Tibial nerve (tissue), 4 donors: ENCODE data around the gene MEAF6. TPM values are rescaled to one million over a fixed set of nuclear protein-coding genes. Genes with fewer than 3 reads are reported as not detected.

Experiments
- DNase-seq, 2 donors: peaks; one replicate each; pipeline ENCODE4 v3.0.0-alpha.2; 2019; ENCODE audit warnings: low spot score in 2 of 2
- H3K27ac ChIP-seq, 4 donors: fragments of 200-600 bp; sonication (generic) in 3 of 4; one replicate each; pipeline ENCODE4 v1.5.1; 2017 to 2019; ENCODE audit warnings: mild to moderate bottlenecking in 1 of 4
- H3K27me3 ChIP-seq, 2 donors: fragments of 200-600 bp; sonication (generic) in 1 of 2; one replicate each; pipeline versions ENCODE4 v1.5.1 to v1.6.0; 2017 to 2019
- H3K36me3 ChIP-seq, 3 donors: fragments of 200-600 bp; sonication (generic); one replicate each; pipeline ENCODE4 v1.5.1; 2018 to 2019
- H3K4me1 ChIP-seq, 4 donors: fragments of 200-600 bp; sonication (generic) in 3 of 4; one replicate each; pipeline ENCODE4 v1.5.1; 2017 to 2019
- H3K4me3 ChIP-seq, 4 donors: fragments of 200-600 bp; sonication (generic) in 3 of 4; one replicate each; pipeline ENCODE4 v1.5.1; 2017 to 2019; ENCODE audit warnings: mild to moderate bottlenecking in 1 of 4, moderate library complexity in 1 of 4
- H3K9me3 ChIP-seq, 4 donors: fragments of 200-600 bp; sonication (generic) in 3 of 4; one replicate each; pipeline ENCODE4 v1.5.1; 2017 to 2019
- EP300 ChIP-seq, 2 donors: sonication (generic); formaldehyde crosslinking; IDR thresholded peaks; one replicate each; pipeline ENCODE4 v1.6.1; 2017; ENCODE audit warnings: antibody characterized with exemption in 2 of 2, mild to moderate bottlenecking in 1 of 2
- POLR2A ChIP-seq, 2 donors: fragments of 450-650 bp; IDR thresholded peaks; one replicate each; pipeline ENCODE4 v1.6.1; 2017; ENCODE audit warnings: antibody characterized with exemption in 2 of 2, mild to moderate bottlenecking in 2 of 2, moderate library complexity in 2 of 2
- WGBS, 2 donors: methylation state at CpG; one replicate each; pipeline ENCODE4 v1.1.5; 2018; 5-methylcytosine and 5-hydroxymethylcytosine counted together
- total RNA-seq, 4 donors: library from RNA; depleted of rRNA; stranded (reverse); fragments of >200 nt; gene quantifications; one replicate each; pipeline ENCODE4 v1.1.0, GENCODE V29; 2016
- TF ChIP-seq, protein P1 (sequence below), 5 experiments: fragments of 200-600 bp in 3 of 5; fragments of 450-650 bp in 2 of 5; sonication (generic) in 3 of 5; IDR thresholded peaks; one replicate each; pipeline ENCODE4 v1.5.1; 2016 to 2019; ENCODE audit warnings: antibody characterized with exemption in 5 of 5, mild to moderate bottlenecking in 3 of 5, moderate library complexity in 2 of 5

The MEAF6 gene
- total RNA-seq, 4 donors from 2014 or later, result 33.3 to 59.4 (median 40.3) TPM

DNA sequence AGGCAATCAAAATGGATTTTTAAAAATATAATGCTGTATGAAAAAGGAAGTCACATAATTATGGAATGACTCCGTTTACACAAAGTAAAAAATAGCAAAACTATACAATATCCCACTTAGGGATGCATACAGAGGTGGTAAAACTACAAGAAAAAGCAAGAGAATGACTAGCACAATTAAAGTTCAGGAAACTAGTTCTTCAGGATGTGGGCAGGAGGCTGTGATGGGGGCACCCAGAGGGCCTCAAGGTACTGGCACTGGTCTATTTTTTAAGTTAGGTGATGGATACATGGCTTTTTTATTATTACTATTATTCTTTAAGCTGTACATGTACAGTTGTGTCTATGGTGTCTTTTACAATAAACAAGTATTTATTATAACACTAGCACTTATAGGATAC is 41.6 kb downstream of the MEAF6 start:
- peaks cover 3 to 65% (median 57%) of the 10 kb centered on the region in 4 donors for H3K4me1 ChIP-seq

DNA sequence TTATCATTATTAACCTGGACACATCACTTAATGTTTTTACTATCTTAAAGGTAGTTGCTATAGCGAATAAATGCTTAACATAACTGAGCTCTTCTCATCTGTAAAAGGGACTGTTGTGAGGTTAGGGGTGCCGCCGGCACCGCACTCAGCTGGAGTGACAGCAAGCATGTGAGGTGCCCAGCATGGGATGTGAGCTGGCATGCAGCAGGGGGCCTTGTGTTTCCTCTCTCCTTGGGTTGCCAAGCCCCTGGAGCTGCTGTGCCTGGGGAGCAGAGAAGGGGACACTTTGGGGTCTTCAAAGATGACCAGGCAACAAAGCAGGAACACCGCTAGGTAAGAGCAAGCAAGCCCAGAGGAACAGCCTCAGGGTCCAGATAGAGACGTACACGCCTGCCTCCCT is 42.3 kb downstream of the MEAF6 start:
- peaks cover 0 to 4% (median 0%) of the 10 kb centered on the region in 3 donors for H3K36me3 ChIP-seq
- no peaks in the 10 kb centered on the region for H3K27me3 ChIP-seq
- TF ChIP-seq, protein P1, sequence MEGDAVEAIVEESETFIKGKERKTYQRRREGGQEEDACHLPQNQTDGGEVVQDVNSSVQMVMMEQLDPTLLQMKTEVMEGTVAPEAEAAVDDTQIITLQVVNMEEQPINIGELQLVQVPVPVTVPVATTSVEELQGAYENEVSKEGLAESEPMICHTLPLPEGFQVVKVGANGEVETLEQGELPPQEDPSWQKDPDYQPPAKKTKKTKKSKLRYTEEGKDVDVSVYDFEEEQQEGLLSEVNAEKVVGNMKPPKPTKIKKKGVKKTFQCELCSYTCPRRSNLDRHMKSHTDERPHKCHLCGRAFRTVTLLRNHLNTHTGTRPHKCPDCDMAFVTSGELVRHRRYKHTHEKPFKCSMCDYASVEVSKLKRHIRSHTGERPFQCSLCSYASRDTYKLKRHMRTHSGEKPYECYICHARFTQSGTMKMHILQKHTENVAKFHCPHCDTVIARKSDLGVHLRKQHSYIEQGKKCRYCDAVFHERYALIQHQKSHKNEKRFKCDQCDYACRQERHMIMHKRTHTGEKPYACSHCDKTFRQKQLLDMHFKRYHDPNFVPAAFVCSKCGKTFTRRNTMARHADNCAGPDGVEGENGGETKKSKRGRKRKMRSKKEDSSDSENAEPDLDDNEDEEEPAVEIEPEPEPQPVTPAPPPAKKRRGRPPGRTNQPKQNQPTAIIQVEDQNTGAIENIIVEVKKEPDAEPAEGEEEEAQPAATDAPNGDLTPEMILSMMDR (IDR thresholded peaks at IDR 0.05), result no peak
- TF ChIP-seq EP300 (IDR thresholded peaks at IDR 0.05) (no peak), POLR2A (IDR thresholded peaks at IDR 0.05) (no peak)
- H3K27ac ChIP-seq, result peak overlapping the region; percentile 39 to 98 (median 90)
- no peaks in the 10 kb centered on the region for H3K9me3 ChIP-seq
- peaks cover 3 to 58% (median 49%) of the 10 kb centered on the region in 4 donors for H3K4me1 ChIP-seq
- DNase-seq, result no peak
- 68 to 77% methylated on average over 7 of the region's 7 CpGs for WGBS, 2 donors
- no peak overlapping the region for H3K4me3 ChIP-seq

More for the DNA sequence above, 41.6 kb downstream of the MEAF6 start:
- DNase-seq, result no peak
- no peaks in the 10 kb centered on the region for H3K9me3 ChIP-seq
- H3K27me3 ChIP-seq, result no peaks in the 10 kb centered on the region
- TF ChIP-seq, protein P1 (IDR thresholded peaks at IDR 0.05), result no peak
- TF ChIP-seq EP300 (IDR thresholded peaks at IDR 0.05), result no peak
- TF ChIP-seq POLR2A (IDR thresholded peaks at IDR 0.05), result no peak
- peak overlapping the region in 1 of 4 donors; percentile 93 for H3K4me3 ChIP-seq
- 60 to 83% methylated on average over 1 of the region's 1 CpG for WGBS, 2 donors
- peak overlapping the region in 2 of 4 donors; percentile 97 to 98 for H3K27ac ChIP-seq
- peaks cover 0 to 11% (median 0%) of the 10 kb centered on the region in 3 donors for H3K36me3 ChIP-seq

DNA sequence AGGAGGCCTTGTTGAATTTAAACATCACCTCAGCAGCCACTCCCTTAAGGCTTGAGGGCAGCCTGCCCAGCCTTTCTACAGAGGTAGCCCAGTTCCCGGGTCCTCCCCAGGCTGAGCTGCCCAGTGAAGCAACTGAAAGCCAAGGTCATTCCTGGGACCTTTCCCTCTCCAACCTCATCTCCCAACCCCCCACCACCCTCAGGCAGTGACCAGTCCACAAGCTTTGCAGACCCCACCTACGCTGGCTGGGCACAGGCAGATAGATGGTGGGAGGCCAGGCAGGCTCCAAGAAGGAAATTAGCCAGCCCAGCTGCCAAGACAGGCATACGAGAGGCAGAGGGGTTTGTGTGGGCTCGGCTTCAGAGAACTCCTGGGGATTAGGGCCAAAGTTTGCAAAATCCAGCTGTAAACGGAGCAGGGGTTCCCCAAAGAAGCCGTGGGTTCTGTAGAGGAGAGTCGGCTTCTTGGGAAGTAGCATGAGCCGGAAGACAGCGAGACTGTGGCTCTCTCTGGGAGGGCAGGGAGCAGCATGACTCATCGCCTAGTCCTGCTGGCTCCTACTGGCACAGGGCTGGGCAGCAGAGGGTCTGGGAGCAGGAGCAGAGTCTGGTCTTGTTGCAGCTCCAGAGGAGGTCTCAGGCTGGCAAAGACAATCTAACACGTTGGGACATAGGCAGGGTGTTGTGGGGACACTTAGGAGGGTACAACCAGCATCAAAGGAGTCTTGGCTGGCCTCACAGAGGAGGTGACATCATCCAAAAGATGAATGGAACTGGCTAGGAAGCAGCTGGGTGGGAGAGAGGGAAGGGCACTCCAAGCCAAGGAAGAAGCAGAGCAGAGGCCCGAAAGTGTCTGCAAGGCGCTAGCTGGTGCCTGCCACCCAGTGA is 43.0 kb downstream of the MEAF6 start:
- peak; percentile 51 to 57 for DNase-seq
- 12% methylated on average over 13 of the region's 13 CpGs for WGBS, 2 donors
- H3K4me3 ChIP-seq, result peak overlapping the region in 2 of 4 donors; percentile 7 to 32

DNA sequence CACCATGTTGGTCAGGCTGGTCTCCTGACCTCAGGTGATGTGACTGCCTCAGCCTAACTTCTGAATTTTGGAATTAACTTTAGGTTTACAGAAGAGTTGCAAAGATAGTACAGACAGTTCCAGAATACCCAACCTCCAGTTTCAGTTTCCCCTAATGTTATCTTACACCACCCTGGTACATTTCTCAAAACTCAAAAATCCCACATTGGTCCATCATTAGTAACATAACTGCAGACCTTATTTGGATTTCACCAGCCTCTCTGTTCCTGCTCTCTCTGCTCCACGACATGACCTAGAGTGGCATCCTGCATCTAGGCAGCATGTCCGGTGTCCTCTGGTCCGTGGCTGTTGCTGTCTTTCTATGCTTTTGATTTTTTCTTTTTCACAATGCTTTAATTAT is 45.2 kb downstream of the MEAF6 start:
- TF ChIP-seq, protein P1 (IDR thresholded peaks at IDR 0.05), result no peak
- TF ChIP-seq EP300 (IDR thresholded peaks at IDR 0.05), result no peak
- 74 to 83% methylated on average over 3 of the region's 3 CpGs for WGBS, 2 donors
- no peak overlapping the region for H3K27ac ChIP-seq

More for the DNA sequence above, 43.0 kb downstream of the MEAF6 start:
- Histone ChIP-seq H3K4me1 (peaks cover 3 to 51% (median 43%) of the 10 kb centered on the region in 4 donors), H3K9me3 (no peaks in the 10 kb centered on the region), H3K36me3 (no peaks in the 10 kb centered on the region), H3K27me3 (no peaks in the 10 kb centered on the region), H3K27ac (peak overlapping the region; percentile 39 to 98 (median 90))
- TF ChIP-seq EP300 (IDR thresholded peaks at IDR 0.05), result peak in 1 of 2 donors; percentile 62
- TF ChIP-seq POLR2A (IDR thresholded peaks at IDR 0.05), result peak in 1 of 2 donors; percentile 21
- TF ChIP-seq, protein P1 (IDR thresholded peaks at IDR 0.05), result no peak

DNA sequence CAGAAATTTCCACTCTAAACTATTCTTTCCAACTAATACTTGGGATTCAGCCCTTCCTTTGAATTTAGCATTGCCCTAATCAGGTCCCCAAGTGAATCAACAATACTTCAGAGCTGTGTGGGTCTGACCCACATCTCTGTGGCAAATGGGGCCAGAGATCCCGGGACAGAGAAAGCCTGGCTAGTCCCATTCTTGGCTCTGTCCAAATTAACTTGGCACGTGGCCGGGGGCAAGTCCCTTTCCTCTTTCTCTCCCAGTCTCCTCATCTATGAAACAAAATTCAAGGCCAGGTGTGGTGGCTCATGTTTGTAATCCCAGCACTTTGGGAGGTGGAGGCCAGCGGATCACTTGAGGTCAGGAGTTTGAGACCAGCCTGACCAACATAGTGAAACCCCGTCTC is 46.5 kb downstream of the MEAF6 start:
- H3K4me3 ChIP-seq, result no peak overlapping the region
- no peaks in the 10 kb centered on the region for H3K27me3 ChIP-seq
- TF ChIP-seq POLR2A (IDR thresholded peaks at IDR 0.05) (no peak), EP300 (IDR thresholded peaks at IDR 0.05) (no peak)
- TF ChIP-seq, protein P1 (IDR thresholded peaks at IDR 0.05), result no peak
- H3K4me1 ChIP-seq, result peaks cover 0 to 24% (median 17%) of the 10 kb centered on the region in 4 donors
- H3K9me3 ChIP-seq, result no peaks in the 10 kb centered on the region
- H3K27ac ChIP-seq, result no peak overlapping the region
- no peaks in the 10 kb centered on the region for H3K36me3 ChIP-seq
- WGBS, 2 donors, result 86 to 91% methylated on average over 5 of the region's 5 CpGs
- no peak for DNase-seq

More for the DNA sequence above, 45.2 kb downstream of the MEAF6 start:
- H3K4me3 ChIP-seq, result no peak overlapping the region
- DNase-seq, result no peak
- no peaks in the 10 kb centered on the region for H3K36me3 ChIP-seq
- peaks cover 0 to 34% (median 26%) of the 10 kb centered on the region in 4 donors for H3K4me1 ChIP-seq
- no peaks in the 10 kb centered on the region for H3K9me3 ChIP-seq
- no peaks in the 10 kb centered on the region for H3K27me3 ChIP-seq
